GM23248 (cell line): ENCODE data around the gene LRP5.

Experiments
- EZH2 ChIP-seq: fragments of 200-600 bp; sonication (generic); IDR thresholded peaks from 2 replicates; pipeline ENCODE4 v1.6.1; 2018; ENCODE audit warnings: antibody characterized with exemption, mild to moderate bottlenecking; ENCODE audit not compliant: insufficient read depth, poor library complexity, severe bottlenecking
- EZH2phosphoT487 ChIP-seq: fragments of 200-600 bp; sonication (generic); IDR thresholded peaks from 2 replicates; pipeline ENCODE4 v1.6.1; 2018; ENCODE audit warnings: antibody characterized with exemption, moderate library complexity, mild to moderate bottlenecking, low read depth; ENCODE audit not compliant: insufficient read depth

GRCh38 chr11:68472778-68473177, 160.4 kb downstream of the LRP5 start:
- no peak for TF ChIP-seq EZH2
- no peak for TF ChIP-seq EZH2phosphoT487
